Central memory CD4-positive, alpha-beta T cell (primary cell): ENCODE data around the gene NPAS1.

Experiments used
- DNase-seq: peaks from one replicate; pipeline ENCODE4 v3.0.0; 2022
- total RNA-seq, 3 experiments: gene quantifications; one replicate each; lab custom pipeline; 2026; lab: John Stamatoyannopoulos, UW

Gene NPAS1, protein sequence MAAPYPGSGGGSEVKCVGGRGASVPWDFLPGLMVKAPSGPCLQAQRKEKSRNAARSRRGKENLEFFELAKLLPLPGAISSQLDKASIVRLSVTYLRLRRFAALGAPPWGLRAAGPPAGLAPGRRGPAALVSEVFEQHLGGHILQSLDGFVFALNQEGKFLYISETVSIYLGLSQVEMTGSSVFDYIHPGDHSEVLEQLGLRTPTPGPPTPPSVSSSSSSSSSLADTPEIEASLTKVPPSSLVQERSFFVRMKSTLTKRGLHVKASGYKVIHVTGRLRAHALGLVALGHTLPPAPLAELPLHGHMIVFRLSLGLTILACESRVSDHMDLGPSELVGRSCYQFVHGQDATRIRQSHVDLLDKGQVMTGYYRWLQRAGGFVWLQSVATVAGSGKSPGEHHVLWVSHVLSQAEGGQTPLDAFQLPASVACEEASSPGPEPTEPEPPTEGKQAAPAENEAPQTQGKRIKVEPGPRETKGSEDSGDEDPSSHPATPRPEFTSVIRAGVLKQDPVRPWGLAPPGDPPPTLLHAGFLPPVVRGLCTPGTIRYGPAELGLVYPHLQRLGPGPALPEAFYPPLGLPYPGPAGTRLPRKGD
- 0.11 to 0.77 (median 0.49) reads per million in 3 experiments for total RNA-seq

DNA sequence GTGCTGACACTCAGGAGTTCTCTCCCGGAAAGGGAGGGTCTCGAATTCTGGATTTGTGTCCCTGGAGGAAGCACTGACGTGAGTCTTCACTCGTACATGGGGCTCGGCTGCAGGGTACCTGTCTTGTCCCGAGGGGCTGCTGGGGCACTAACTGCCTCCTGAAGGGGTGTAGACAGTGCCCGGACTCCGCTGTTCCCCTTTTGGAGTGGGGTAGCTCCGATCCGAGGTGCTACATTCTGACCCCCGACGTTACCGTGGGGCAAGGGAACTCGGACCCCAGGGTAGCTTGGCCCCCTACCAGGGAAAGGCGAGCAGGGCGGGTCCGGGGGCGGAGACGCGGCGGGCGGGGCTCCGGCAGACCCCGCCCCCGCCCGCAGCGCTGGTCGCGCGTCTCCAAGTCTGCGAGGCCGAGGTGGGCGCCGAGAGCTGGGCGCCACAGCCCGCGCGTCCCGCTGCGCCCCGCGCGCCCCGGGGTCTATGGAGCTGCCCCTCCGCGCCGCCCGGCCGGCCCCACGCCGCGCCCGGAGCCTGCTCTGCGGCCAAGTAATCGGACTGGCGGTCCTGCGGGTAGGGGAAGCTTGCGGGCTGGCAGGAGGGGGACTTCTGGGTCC, at the start of gene NPAS1:
Gene NPAS1 (plus strand): TSS at position 407 of the 611 bp plus-strand sequence. CDS start 1,211 bp downstream, outside the sequence.
- no peak for DNase-seq

DNA sequence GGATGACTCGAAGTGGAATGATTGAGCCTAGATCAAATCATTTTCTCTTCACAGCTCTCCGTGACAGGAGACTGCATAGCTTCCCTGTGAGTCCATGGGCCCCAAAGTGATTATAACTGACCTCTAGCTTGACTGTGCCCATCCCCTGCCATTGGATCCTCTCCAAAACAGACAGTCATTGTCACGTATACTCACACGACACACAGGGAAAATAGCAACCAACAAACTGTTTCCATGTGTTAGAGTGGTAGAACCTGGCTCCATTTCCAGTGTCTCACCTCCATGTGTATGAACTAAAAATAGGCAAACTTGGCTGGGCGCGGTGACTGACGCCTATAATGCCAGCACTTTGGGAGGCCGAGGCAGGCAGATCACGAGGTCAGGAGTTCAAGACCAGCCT, 48.8 kb upstream of the NPAS1 start:
- DNase-seq = no peak

DNA sequence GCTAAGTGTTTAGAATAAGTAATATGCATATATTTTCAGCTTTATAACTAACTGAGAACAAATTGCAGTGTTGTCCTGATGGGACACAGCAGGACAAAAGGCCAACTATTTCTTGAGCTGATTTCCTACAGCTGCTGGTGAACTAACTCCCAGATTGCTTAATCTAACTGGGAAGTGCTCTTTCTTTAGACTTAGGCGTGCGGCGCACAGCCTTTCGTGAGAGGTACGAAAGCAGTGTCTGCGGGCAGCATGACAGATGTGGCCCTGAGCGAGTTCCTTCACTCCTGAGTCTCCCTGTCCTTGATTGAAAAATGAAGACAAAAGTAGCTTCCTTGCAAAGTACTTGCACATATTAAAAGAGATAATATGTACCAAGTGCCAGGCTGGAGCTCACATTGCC, 47.3 kb upstream of the NPAS1 start:
- no peak for DNase-seq

DNA sequence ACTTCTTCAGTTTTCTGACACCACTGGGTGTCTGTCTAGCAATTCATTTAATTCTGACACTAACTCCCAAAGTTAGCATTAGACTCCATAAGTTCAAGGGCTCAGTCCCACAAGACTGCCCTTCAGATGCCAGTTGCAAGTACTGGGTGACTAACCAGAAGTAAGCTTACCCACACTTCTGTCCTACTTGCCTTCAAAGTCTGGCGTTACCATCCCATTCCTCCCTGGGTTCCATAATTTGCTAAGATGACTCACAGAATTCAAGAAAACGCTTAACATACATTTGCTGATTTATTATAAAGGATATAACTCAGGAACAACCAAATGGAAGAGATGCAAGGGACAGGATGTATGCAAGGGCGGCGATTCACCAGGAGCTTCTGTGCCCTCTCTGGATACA, 45.5 kb upstream of the NPAS1 start:
- DNase-seq = no peak

DNA sequence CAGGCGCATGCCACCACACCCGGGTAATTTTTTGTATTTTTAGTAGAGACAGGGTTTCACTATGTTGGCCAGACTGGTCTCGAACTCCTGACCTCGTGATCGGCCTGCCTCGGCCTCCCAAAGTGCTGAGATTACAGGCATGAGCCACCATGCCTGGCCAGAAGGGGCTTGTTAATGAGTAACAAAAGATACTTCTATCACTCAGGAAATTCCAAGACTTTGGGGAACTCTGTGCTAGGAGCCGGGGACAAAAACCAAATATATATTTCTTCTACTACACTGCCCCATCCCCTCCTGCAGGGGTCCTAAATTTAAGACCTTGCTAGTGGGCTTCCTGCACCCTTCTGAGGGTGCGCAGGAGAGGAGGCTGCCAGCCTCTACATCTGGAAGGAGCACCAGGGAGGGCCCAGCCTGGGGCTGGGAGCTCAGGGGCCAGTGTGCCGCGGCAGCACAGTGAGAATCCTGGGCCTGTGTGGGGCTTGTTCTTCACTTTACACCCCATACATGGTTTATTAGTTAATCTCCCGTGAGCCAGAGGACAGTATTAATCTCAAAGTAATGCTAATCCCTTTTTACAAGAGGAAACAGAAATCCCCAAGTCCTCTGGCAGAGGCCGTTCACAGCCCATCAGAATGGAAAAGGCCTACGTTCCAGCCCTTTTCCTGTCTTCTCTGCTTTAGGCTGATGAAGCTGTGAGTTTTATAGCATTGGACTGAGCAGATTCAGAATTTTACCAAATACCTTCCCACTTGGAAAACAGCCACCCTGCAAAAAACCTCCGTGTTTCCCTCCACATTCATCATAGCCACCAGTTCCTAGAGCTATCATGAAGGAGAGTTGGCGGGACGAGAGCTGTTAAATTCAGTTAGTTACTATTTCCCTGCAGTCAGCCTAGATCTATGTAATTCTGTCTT, 44.4 kb upstream of the NPAS1 start:
- no peak for DNase-seq

DNA sequence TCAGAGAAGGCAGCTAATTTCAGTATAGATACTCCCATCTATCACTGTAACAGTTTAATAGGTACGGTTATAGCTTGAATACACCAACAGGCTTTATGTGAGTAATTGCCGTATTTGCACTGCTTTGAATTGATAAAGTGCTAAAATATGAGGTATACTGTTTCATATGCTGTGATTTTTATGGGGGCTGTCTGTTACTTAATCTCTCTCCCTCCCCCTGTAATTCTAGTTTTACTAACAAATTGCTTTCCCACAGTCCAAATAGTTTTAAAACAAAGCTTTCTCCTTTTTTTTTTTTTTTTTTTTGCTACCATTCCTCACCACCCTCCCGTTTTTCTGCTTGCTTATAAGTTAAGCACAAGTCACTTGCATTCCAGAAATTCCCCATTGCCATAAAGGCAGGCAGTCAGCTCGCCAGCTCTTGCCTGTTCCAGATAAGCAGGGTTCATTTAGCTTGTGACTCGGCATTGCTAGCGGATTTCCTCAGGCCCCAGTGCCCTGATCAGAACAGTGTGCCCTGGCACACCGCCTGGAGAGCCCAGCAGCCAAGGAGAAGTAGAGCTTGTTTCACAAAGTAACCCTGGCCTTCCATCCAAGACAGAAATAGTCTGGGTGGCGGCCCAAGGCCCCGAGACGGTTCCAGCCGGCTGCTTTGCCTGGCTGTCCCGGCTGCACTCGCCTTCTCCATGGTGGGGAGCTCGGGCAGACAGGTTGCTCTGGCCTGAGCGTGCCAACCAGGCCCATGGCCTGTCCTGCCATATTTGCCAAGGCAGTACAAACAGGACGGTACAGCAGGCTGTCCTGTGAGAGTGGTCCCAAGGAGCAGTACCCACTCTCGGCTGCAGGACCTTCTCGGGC, 43.5 kb upstream of the NPAS1 start:
- DNase-seq = no peak

DNA sequence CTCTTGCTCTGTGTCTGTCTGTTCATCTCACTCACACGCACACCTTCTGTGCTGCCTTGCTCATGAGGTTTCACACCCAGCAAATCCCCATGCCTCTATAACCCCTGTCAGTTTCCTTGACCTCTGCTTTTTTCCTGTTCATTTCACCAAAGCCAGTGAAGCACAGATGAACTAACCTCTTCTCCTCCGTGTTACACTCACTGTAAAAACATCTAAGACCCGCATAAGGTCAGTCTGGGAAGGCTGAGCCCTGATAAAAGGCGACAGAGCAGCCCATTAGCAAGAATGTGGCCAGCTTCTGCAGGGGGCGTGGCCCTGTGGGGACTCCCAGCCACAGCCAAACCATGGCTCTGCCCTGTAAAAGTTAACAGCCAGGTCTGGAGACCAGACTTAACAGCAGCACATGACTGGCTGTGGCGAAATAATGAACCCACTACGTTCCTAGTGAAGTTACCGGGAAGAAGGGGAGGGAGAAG, 42.8 kb upstream of the NPAS1 start:
- DNase-seq = no peak

DNA sequence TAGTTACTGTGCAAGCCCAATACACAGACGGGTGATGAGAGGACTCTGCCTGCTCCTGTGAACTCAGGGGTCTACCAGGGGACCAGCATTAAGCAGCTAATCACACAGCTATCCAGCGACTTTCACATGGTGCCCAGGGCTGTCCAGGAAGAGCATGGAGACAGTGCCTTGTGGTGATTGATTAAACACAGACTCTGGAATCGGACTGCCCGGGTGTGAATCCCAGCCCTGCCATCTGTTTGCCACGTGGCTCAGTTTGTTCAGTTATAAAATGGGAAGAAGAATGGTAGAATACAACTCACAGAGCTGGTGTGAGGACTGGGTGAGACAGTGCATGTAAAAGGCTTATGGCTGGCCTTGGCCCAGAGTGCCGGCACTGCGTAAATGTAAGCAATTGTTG, 42.1 kb upstream of the NPAS1 start:
- DNase-seq = no peak

DNA sequence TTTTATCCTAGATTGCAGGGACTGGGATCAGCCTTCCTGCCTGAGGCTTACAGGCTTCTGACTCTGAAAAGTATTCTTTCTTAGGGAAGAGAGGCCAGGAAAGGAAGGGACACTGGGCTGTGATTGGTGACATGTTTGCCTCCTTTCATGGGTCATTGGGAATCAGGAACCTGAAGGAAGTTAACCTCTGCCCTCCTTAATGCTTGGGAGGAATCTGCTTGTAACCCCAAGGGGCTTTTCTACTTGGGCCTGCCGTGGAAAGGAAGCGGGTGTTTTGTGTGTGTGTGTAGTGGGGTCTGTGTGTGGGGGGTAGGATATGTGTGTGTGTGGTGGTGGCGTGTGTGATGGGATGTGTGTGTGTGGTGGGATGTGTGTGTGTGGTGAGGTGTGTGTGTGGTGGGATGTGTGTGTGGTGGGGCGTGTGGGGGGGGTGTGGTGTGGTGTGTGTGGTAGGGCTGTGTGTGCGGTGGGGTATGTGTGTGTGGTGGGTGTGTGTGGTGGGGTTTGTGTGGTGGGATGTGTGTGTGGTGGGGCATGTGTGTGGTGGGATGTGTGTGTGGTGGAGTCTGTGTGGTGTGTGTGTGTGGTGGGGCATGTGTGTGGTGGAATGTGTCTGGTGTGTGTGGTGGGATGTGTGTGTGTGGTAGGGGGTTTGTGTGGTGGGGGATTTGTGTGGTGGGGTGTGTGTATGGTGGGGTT, 41.3 kb upstream of the NPAS1 start:
- DNase-seq = no peak

DNA sequence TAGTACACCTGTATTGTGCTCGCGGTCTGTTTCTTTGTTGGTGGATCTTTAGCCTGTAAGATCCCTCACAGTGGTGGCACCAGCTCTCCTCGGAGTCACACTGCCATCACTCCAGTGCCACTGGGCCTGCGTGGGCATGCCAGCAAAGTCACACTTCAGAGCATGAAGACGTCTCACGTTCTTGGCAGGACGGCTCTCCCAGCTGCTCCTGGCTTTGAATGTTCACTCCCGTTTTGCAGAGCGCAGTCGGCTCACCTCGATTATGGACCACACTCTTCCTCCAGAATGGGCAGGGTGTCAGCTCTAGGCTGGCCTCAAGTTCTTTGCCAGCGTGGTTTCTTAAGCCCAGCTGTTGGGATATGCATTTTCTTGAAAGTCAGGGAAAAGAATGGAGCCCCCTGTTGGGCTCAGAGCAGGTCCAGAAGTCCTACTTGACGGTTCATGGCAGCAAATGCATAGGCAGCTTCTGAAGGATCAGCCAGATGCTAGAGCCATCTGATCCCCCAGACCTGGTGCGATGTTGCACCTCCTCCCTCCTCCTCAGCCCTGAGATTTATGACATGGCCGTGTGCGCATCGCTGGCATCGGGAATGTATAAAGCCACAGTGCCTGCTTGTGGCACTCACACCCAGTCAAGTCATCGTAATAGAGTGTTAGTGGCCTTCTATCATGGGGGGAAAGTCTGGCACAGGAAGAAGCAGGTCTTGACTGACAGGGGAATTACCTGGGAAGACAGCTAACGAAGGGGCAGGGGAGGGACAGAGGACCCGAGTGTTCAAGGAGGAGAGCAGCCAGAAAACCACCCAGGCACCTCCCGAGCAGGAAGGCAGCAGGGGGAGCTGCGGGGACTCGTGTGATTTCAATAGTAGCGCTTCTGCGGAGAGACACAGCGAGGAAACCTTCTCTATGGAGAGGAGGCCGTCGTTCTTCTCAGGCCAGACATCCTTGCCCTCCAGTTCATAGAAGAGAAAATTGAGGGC, 40.2 kb upstream of the NPAS1 start:
- no peak for DNase-seq

DNA sequence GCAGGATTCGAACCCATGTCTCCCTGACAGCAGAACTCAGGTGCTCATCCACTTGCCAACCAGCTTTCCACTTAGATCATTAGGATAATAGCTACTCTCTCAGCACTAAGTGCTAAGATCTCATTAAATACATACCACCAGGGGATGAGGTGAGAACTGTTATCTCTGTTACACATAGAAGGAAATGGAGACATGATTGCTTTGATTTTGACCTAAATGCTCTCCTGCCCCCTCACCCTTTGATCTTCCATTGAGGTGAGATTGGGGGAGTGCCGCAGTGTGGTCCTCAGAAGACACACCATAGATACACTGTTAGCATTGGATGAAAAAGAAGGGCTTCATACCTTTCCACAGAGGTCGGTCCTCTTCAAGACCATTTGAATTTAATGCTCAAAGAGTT, 38.9 kb upstream of the NPAS1 start:
- DNase-seq = no peak

DNA sequence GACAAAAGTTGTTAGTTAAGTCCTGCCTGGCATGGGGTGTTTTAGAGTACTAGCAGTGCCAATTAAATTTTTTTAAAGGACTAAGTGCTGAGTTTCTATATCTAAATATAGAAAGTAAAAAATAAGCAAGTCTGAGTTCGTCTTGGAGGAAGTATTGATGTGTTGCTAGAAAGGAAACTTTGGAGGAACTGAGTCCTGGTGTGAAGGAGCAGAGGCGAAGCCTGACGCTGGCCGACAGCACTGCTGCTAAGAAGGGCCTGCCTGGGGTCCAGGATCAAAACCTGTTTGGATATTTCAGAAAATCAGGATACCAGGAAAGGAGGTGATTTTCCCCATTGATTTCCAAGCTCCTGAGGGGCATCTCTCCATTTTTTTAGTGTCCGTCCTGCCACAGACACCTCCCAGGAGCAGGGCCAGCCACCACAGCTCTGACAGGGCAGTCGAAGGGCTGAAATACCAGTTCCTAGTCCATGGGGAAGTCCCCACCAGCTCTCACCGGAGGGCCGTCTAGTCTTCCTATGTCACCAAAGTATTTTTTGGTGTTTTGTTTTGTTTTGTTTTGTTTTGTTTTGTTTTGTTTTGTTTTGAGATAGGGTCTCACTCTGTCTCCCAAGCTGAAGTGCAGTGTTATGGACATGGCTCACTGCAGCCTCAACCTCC, 38.2 kb upstream of the NPAS1 start:
- no peak for DNase-seq

DNA sequence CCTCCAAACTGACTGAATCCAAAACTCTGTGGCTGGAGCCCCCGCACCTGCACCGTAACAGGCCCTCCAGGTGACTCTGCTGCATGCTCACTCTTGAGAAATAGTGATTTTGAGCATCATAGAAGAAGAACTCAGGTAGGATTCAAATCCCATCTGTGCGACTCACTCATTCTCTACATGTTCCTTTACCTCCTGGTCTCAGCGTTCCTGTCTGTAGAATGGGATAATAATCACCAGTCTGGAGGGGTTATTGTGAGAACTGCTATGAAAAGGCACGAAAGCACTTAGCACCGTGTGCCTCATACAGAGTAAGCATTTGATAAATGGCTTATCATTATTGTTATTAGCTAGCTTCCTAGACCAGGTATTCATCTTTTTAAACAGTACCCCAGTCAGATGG, 36.5 kb upstream of the NPAS1 start:
- DNase-seq = no peak

DNA sequence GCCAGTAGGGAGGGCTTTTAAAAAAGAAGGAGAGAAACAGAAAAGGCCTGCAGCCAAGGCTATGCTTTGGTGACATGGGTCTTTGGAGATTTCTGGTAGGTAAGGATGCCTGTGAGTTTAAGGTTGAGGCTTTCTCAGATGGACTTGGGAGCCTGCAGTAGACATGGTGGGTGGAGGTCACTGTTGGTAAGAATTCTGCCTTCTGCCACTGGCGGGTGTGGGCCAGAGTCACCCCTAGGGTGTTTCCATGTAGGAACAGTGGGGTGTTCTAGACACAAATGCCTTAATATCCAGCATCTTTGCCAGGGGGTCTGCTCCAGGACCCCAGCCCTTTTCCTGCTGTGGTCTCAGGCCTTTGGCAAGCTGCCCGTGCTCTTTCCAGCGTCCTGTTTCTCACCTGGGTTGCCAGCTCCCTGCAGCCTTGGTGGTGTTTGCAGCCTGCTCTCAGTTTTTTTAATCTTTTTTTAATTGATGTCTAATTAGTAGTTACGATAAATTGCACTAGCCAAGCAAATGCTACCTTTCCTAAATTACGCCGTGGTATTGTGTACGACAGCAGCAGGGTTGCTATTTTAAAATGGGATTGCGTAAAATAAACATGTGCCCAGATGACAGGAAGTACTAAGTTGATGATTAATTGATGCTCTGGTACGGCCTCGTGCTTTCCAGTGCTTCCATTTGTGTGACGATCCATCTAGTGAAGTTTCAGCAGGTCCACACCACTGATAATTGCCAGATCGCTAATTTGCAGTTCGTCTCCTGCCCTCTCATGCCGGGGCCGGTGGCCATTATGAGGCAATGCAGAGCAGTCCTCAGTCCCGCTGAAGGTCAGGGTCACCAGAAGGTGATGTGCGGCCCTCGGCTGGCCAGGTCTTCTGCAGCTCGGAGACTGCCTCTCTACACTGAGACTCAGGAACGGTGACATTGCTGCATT, 35.3 kb upstream of the NPAS1 start:
- no peak for DNase-seq

DNA sequence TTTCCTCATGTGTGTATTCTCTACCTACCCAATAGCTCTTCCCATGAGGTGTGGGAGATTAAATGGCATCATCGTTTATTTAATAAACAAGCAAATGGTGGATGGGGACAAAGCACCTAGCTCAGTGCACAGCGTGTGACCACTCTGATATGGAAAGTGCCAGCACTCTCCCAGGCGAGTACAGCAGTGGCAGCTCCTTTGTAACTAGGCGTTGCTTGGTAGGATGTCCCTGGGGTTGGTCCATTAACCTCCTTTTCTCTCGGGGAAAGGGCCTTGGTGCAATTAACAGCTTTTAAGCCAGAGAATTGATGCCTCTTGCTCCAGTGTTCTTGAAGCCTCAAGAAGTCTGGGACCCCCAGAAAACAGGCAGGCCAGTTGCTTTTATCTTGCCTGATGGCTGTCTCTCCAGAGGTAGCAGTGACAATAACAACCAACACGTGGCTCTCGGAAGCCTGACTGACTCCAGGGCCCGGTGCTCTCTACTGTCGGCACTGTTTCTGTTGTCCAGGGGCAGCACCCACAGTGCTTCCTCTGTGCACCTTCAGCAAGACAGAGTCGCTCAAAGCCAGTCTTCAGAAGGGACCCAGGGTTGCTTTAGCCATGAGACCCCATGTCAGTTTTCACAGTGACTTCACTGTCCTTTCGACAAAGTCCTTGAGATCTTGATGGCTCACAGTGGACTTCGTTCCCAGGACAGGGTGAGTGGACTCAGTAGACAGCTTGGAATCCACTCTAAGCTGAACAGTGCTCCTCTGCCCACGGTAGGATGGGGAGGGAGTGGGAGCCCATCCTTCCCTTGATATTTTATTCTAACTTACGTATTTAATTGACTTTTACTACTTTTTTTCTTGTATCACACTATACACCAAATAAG, 33.9 kb upstream of the NPAS1 start:
- no peak for DNase-seq

DNA sequence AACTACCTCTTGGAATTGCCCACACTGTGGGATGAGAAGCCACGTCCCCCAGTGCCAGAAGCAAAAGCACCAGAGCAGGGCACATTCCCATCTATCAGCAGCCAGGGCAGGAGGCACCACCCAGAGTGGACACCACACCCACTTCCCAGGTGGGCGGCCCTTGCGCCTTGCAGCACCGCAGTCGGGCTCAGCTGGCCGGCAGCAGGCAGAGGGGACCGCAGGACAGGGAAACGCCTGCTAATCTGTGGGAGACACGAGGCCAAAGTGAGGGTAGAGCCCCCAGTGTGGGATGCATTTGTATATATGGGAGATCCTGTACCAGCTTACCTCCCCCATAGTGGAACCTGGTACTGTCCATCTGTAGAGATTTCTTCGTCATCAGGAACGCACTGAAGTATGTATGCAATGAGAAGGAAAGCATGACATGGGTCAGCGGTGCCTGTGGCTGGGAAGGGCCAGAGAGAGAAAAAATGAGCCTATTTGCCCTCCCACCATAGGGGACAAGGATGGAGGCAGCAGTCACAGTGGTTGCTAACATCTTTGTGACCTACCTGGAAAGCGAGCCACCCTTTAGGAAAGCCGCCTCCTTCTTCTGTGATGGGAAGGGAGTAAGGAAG, 30.9 kb upstream of the NPAS1 start:
- DNase-seq = no peak
